ENCODE results near the gene SEMA3C. TPM values are rescaled to one million over a fixed set of nuclear protein-coding genes. Genes with fewer than 3 reads are reported as not detected.
A peak's percentile ranks its signal among the peaks of the same experiment; 100 is the strongest.

Gene SEMA3C
- total and polyA plus RNA-seq, 12 donors, result 2.4 to 20.5 (median 6.2) TPM

DNA sequence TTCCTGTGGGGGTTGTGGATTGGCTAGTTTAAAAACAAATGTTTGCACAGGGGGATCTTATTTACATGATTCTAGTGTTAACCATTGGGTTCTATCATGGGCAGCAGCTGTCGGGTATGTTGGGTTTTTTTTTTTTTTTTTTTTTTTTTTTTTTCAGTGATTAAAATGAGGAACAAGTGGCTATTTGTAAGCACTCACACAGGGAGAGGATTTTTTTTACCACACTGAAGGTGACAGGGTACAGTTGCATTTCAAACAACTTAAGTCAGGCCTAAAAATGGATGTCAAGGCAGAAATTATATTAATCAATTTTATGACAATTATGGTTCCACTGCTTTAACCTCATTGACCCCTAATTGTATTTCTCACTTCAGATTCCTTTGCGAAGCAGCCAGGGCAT lies 187.6 kb downstream of the SEMA3C start:
- intact Hi-C loops (cut with DNase I), result no loop called here
- Histone ChIP-seq H3K27ac (no peak overlapping the region), H3K4me1 (replicated peaks in 1 of 2) (no peaks in the 10 kb centered on the region)

DNA sequence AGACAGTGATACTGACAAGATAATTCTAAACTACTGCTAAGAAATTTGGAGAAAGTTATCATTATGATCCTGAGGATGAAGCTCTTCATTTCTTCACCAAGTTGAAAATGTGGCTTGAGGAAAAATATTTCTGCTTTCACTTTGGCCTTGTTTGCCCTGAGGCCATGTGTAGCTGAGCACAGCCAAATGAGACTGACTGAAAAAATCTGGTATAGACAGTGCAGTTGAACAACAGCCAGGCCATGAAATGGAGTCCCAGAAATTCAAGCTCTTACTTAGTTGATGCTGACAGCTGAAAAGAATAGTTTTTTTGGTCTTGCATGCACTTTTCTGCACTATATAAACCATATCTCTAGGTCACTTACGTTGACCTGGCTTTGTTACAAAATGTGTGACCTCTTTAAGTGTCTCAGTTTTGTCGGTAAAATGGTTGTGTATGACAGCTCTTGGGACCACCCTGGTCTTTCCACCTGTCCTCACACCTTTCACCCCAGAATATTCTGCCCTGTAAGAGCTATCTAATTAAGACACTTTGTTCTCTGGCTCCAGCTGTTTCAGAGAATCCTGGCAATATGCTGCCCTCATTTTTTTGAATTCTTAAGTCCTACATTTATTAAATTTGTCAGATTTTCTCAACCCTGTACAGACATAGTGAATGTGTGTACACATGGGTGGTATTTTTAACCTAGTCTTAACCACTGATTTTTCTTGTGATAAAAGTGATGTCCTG lies 189.1 kb downstream of the SEMA3C start:
- no peak for TF ChIP-seq POLR2A (IDR thresholded peaks at IDR 0.05)
- TF ChIP-seq, protein P1, sequence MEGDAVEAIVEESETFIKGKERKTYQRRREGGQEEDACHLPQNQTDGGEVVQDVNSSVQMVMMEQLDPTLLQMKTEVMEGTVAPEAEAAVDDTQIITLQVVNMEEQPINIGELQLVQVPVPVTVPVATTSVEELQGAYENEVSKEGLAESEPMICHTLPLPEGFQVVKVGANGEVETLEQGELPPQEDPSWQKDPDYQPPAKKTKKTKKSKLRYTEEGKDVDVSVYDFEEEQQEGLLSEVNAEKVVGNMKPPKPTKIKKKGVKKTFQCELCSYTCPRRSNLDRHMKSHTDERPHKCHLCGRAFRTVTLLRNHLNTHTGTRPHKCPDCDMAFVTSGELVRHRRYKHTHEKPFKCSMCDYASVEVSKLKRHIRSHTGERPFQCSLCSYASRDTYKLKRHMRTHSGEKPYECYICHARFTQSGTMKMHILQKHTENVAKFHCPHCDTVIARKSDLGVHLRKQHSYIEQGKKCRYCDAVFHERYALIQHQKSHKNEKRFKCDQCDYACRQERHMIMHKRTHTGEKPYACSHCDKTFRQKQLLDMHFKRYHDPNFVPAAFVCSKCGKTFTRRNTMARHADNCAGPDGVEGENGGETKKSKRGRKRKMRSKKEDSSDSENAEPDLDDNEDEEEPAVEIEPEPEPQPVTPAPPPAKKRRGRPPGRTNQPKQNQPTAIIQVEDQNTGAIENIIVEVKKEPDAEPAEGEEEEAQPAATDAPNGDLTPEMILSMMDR (IDR thresholded peaks at IDR 0.05), result no peak
- no peak overlapping the region for H3K4me3 ChIP-seq
- no peaks in the 10 kb centered on the region for H3K27me3 ChIP-seq
- no peaks in the 10 kb centered on the region for H3K36me3 ChIP-seq (replicated peaks in 1 of 2)
- DNase-seq, result peak in 1 of 7 donors; percentile 4
- WGBS, 4 donors, result 46 to 74% (median 65%) methylated on average over 2 of the region's 2 CpGs
- no peaks in the 10 kb centered on the region for H3K9me3 ChIP-seq (replicated peaks in 1 of 3)
- intact Hi-C loops (cut with DNase I), result no loop called here
- H3K4me1 ChIP-seq (replicated peaks in 1 of 2), result no peaks in the 10 kb centered on the region
- H3K27ac ChIP-seq, result no peak overlapping the region

More for the DNA sequence above, 187.6 kb downstream of the SEMA3C start:
- TF ChIP-seq, protein P1 (IDR thresholded peaks at IDR 0.05), result no peak
- no peak for TF ChIP-seq POLR2A (IDR thresholded peaks at IDR 0.05)
- no peak for DNase-seq
- Histone ChIP-seq H3K36me3 (replicated peaks in 1 of 2) (no peaks in the 10 kb centered on the region), H3K27me3 (no peaks in the 10 kb centered on the region), H3K9me3 (replicated peaks in 1 of 3) (no peaks in the 10 kb centered on the region), H3K4me3 (no peak overlapping the region)
- 63 to 84% (median 69%) methylated on average over 2 of the region's 2 CpGs for WGBS, 4 donors

DNA sequence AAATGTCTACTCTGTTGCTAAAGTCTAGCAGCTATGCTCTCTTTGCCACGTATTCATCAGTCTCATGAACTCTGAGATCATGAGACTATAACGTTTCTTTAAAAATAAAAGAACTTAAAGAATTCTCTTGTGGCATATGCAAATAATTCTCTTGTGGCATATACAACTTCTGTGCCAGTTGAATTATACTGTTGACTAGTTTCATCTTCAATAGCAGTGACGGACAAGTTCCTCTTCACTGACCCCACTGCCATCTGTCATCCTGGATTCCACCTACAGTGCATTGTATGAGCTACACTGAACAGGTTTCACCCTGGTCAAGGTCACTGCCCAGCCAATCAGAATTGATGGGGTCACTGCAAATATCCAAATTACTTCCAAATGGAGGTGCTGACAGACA lies 192.2 kb downstream of the SEMA3C start:
- no peak for DNase-seq
- Histone ChIP-seq H3K4me1 (replicated peaks in 1 of 2) (peaks cover 0 to 9% of the 10 kb centered on the region in 2 donors), H3K27ac (no peak overlapping the region), H3K4me3 (no peak overlapping the region), H3K27me3 (no peaks in the 10 kb centered on the region), H3K9me3 (replicated peaks in 1 of 3) (no peaks in the 10 kb centered on the region), H3K36me3 (replicated peaks in 1 of 2) (no peaks in the 10 kb centered on the region)
- 49 to 53% (median 50%) methylated on average over 3 of the region's 3 CpGs for WGBS, 4 donors
- no peak for TF ChIP-seq POLR2A (IDR thresholded peaks at IDR 0.05)
- TF ChIP-seq, protein P1 (IDR thresholded peaks at IDR 0.05), result no peak
- intact Hi-C loops (cut with DNase I), result no loop called here

DNA sequence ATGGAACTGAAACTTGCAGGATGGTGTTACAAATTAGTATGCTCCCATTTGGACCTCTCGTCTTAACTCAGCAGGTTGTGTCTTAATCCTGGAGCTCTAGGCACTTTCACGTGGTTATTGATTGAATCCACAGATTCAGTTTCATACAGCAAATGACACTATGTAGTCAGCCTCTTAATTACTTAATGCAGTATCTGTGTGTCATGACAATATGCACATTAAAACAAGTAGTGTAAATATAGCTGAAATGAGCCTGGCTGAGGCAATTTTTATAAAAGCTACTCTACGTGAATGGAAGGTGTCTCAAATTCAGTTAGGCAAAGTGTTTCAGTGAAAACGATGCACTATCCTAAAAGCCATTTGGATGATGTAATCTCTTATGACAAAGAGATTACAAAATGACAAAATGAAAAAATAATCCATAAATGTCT lies 193.7 kb downstream of the SEMA3C start:
- no peak overlapping the region for H3K27ac ChIP-seq
- 61 to 69% (median 63%) methylated on average over 4 of the region's 4 CpGs for WGBS, 4 donors

More for the DNA sequence above, 193.7 kb downstream of the SEMA3C start:
- Histone ChIP-seq H3K4me3 (no peak overlapping the region), H3K36me3 (replicated peaks in 1 of 2) (no peaks in the 10 kb centered on the region), H3K27me3 (no peaks in the 10 kb centered on the region), H3K9me3 (replicated peaks in 1 of 3) (no peaks in the 10 kb centered on the region), H3K4me1 (replicated peaks in 1 of 2) (peaks cover 0 to 9% of the 10 kb centered on the region in 2 donors)
- intact Hi-C loops (cut with DNase I), result no loop called here
- DNase-seq, result no peak
- TF ChIP-seq, protein P1 (IDR thresholded peaks at IDR 0.05), result no peak
- TF ChIP-seq POLR2A (IDR thresholded peaks at IDR 0.05), result no peak
